ENCODE measurements around the gene CYP19A1. TPM values are rescaled to one million over a fixed set of nuclear protein-coding genes. Genes with fewer than 3 reads are reported as not detected.

The CYP19A1 gene
- total and polyA plus RNA-seq, 9 of the 15 experiments (the other 6 are each of a cell fraction or from before 2014, with no cell fraction given): 0.16 to 0.63 (median 0.47) TPM; not detected in 3

DNA sequence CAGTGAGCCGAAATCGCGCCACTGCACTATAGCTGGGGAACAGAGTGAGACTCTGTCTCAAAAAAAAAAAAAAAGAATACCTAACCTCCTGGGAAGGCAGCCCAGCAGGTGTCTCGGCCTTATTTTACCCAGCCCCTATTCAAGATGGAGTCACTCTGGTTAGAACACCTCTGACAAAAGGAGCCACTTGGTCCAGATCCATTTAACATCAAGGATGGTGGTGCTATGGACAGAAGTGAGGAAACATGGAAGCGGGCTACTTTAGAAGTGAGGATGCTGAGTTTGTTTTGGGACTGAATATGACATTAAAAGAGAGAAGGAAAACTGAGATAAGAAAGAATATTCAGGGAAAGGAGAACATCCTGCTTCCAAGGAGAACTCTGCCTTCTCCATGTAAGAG is 17.8 kb upstream of the CYP19A1 start (continued):
- TF ChIP-seq, protein P1, sequence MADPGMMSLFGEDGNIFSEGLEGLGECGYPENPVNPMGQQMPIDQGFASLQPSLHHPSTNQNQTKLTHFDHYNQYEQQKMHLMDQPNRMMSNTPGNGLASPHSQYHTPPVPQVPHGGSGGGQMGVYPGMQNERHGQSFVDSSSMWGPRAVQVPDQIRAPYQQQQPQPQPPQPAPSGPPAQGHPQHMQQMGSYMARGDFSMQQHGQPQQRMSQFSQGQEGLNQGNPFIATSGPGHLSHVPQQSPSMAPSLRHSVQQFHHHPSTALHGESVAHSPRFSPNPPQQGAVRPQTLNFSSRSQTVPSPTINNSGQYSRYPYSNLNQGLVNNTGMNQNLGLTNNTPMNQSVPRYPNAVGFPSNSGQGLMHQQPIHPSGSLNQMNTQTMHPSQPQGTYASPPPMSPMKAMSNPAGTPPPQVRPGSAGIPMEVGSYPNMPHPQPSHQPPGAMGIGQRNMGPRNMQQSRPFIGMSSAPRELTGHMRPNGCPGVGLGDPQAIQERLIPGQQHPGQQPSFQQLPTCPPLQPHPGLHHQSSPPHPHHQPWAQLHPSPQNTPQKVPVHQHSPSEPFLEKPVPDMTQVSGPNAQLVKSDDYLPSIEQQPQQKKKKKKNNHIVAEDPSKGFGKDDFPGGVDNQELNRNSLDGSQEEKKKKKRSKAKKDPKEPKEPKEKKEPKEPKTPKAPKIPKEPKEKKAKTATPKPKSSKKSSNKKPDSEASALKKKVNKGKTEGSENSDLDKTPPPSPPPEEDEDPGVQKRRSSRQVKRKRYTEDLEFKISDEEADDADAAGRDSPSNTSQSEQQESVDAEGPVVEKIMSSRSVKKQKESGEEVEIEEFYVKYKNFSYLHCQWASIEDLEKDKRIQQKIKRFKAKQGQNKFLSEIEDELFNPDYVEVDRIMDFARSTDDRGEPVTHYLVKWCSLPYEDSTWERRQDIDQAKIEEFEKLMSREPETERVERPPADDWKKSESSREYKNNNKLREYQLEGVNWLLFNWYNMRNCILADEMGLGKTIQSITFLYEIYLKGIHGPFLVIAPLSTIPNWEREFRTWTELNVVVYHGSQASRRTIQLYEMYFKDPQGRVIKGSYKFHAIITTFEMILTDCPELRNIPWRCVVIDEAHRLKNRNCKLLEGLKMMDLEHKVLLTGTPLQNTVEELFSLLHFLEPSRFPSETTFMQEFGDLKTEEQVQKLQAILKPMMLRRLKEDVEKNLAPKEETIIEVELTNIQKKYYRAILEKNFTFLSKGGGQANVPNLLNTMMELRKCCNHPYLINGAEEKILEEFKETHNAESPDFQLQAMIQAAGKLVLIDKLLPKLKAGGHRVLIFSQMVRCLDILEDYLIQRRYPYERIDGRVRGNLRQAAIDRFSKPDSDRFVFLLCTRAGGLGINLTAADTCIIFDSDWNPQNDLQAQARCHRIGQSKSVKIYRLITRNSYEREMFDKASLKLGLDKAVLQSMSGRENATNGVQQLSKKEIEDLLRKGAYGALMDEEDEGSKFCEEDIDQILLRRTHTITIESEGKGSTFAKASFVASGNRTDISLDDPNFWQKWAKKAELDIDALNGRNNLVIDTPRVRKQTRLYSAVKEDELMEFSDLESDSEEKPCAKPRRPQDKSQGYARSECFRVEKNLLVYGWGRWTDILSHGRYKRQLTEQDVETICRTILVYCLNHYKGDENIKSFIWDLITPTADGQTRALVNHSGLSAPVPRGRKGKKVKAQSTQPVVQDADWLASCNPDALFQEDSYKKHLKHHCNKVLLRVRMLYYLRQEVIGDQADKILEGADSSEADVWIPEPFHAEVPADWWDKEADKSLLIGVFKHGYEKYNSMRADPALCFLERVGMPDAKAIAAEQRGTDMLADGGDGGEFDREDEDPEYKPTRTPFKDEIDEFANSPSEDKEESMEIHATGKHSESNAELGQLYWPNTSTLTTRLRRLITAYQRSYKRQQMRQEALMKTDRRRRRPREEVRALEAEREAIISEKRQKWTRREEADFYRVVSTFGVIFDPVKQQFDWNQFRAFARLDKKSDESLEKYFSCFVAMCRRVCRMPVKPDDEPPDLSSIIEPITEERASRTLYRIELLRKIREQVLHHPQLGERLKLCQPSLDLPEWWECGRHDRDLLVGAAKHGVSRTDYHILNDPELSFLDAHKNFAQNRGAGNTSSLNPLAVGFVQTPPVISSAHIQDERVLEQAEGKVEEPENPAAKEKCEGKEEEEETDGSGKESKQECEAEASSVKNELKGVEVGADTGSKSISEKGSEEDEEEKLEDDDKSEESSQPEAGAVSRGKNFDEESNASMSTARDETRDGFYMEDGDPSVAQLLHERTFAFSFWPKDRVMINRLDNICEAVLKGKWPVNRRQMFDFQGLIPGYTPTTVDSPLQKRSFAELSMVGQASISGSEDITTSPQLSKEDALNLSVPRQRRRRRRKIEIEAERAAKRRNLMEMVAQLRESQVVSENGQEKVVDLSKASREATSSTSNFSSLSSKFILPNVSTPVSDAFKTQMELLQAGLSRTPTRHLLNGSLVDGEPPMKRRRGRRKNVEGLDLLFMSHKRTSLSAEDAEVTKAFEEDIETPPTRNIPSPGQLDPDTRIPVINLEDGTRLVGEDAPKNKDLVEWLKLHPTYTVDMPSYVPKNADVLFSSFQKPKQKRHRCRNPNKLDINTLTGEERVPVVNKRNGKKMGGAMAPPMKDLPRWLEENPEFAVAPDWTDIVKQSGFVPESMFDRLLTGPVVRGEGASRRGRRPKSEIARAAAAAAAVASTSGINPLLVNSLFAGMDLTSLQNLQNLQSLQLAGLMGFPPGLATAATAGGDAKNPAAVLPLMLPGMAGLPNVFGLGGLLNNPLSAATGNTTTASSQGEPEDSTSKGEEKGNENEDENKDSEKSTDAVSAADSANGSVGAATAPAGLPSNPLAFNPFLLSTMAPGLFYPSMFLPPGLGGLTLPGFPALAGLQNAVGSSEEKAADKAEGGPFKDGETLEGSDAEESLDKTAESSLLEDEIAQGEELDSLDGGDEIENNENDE (IDR thresholded peaks at IDR 0.05; ENCODE audit: low read depth, low read length): no peak
- TF ChIP-seq, protein P2, sequence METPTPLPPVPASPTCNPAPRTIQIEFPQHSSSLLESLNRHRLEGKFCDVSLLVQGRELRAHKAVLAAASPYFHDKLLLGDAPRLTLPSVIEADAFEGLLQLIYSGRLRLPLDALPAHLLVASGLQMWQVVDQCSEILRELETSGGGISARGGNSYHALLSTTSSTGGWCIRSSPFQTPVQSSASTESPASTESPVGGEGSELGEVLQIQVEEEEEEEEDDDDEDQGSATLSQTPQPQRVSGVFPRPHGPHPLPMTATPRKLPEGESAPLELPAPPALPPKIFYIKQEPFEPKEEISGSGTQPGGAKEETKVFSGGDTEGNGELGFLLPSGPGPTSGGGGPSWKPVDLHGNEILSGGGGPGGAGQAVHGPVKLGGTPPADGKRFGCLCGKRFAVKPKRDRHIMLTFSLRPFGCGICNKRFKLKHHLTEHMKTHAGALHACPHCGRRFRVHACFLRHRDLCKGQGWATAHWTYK (CRISPR knock-in tag; IDR thresholded peaks at IDR 0.05): peak; percentile 26; the same call in 1 of the 2 replicates
- TF ChIP-seq ZNF354B (CRISPR knock-in tag; IDR thresholded peaks at IDR 0.05): no peak
- no peak for TF ChIP-seq HDAC3 (IDR thresholded peaks at IDR 0.05; ENCODE audit: borderline replicate concordance, partially characterized antibody)
- no peak for TF ChIP-seq ZNF764 (CRISPR knock-in tag; IDR thresholded peaks at IDR 0.05; ENCODE audit: low read depth)
- TF ChIP-seq ARHGAP35 (IDR thresholded peaks at IDR 0.05; ENCODE audit: partially characterized antibody): no peak
- no peak for TF ChIP-seq ZNF76 (CRISPR knock-in tag; IDR thresholded peaks at IDR 0.05; ENCODE audit: borderline replicate concordance)
- no peak for TF ChIP-seq SMAD4 (CRISPR knock-in tag; conservative IDR thresholded peaks at IDR 0.05)
- no peak for TF ChIP-seq TEAD4 (IDR thresholded peaks at IDR 0.05; ENCODE audit: low read length)
- TF ChIP-seq TEAD4 (CRISPR knock-in tag; IDR thresholded peaks at IDR 0.05; ENCODE audit: borderline replicate concordance): no peak
- no peak for TF ChIP-seq TAF9B (IDR thresholded peaks at IDR 0.05; ENCODE audit: partially characterized antibody)
- no peak for TF ChIP-seq ZNF717 (CRISPR knock-in tag; IDR thresholded peaks at IDR 0.05)
- TF ChIP-seq ZNF197 (CRISPR knock-in tag; IDR thresholded peaks at IDR 0.05; ENCODE audit: low read depth): no peak
- TF ChIP-seq, protein P3, sequence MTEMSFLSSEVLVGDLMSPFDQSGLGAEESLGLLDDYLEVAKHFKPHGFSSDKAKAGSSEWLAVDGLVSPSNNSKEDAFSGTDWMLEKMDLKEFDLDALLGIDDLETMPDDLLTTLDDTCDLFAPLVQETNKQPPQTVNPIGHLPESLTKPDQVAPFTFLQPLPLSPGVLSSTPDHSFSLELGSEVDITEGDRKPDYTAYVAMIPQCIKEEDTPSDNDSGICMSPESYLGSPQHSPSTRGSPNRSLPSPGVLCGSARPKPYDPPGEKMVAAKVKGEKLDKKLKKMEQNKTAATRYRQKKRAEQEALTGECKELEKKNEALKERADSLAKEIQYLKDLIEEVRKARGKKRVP (CRISPR knock-in tag; IDR thresholded peaks at IDR 0.05): no peak
- TF ChIP-seq ETV1 (tag; conservative IDR thresholded peaks at IDR 0.05; ENCODE audit: low read depth): 0 out of 2 replicates have a peak, but pooled peaks have one; percentile 18
- no peak for TF ChIP-seq PRMT5 (CRISPR knock-in tag; IDR thresholded peaks at IDR 0.05)
- TF ChIP-seq ZNF57 (CRISPR knock-in tag; IDR thresholded peaks at IDR 0.05): no peak

Data from K562 (cell line).